HEK293 (cell line): Measurements from ENCODE around the gene HNRNPA2B1.
"Not testable (repeated sequence)": the region's sequence is repeated elsewhere in the genome, so short reads cannot be mapped to it uniquely, and the experiment has no call there.

Experiments
- CTCF ChIA-PET: fragments of 350-600 bp; formaldehyde crosslinking; extraction: SDS; loops from one replicate; lab custom pipeline; 2021; ENCODE audit warnings: antibody characterized with exemption; lab: Yijun Ruan, JAX
- POLR2A ChIA-PET: fragments of 300-600 bp; formaldehyde crosslinking; extraction: SDS; loops from one replicate; lab custom pipeline; 2020; ENCODE audit warnings: antibody characterized with exemption, inconsistent platforms; lab: Yijun Ruan, JAX
- H3K27ac ChIP-seq: fragments of 200-500 bp; sonication (Bioruptor generic); 2 replicates; pipeline ENCODE4 v1.5.1; 2014; ENCODE audit warnings: low read depth, low read length, control low read depth, inconsistent platforms; ENCODE audit errors: extremely low read depth
- H3K36me3 ChIP-seq, 2 experiments: fragments of 200-500 bp in 1 of 2; sonication (Bioruptor generic) in 1 of 2; 1 replicate in 1 of 2; 2 replicates in 1 of 2; pipeline ENCODE4 v1.5.1; 2014 to 2017; ENCODE audit warnings: inconsistent platforms in 2 of 2, low read length in 2 of 2; ENCODE audit not compliant: control insufficient read depth in 2 of 2, insufficient read depth in 1 of 2
- H3K4me1 ChIP-seq: fragments of 200-500 bp; sonication (Bioruptor generic); 2 replicates; pipeline ENCODE4 v1.5.1; 2014; ENCODE audit warnings: mild to moderate bottlenecking, low read length, inconsistent platforms; ENCODE audit not compliant: control insufficient read depth, insufficient read depth
- H3K4me3 ChIP-seq: 2 replicates; pipeline ENCODE4 v1.5.1; 2011; ENCODE audit warnings: low read depth, mild to moderate bottlenecking, control low read depth, low read length, moderate library complexity
- H3K9me3 ChIP-seq: fragments of 200-500 bp; sonication (Bioruptor generic); 2 replicates; pipeline ENCODE4 v1.5.1; 2014; ENCODE audit warnings: low read depth, low read length, inconsistent platforms; ENCODE audit not compliant: control insufficient read depth, insufficient read depth
- EGR2 ChIP-seq: fragments of 450-650 bp; formaldehyde crosslinking; IDR thresholded peaks from 2 replicates; pipeline ENCODE4 v1.5.1; 2016; ENCODE audit warnings: low read depth, missing biosample characterization, missing genetic modification characterization
- IKZF3 ChIP-seq: fragments of 450-650 bp; IDR thresholded peaks from 2 replicates; pipeline ENCODE4 v1.5.0; 2018; ENCODE audit warnings: missing biosample characterization, mild to moderate bottlenecking, missing genetic modification characterization, moderate library complexity
- MYNN ChIP-seq: fragments of 450-650 bp; formaldehyde crosslinking; IDR thresholded peaks from 2 replicates; pipeline ENCODE4 v1.5.1; 2016; ENCODE audit warnings: missing biosample characterization, missing genetic modification characterization, borderline replicate concordance
- ZBTB44 ChIP-seq: fragments of 450-650 bp; IDR thresholded peaks from 2 replicates; pipeline ENCODE4 v1.5.1; 2018; ENCODE audit warnings: missing biosample characterization, mild to moderate bottlenecking, missing genetic modification characterization
- ZFHX2 ChIP-seq: fragments of 450-650 bp; formaldehyde crosslinking; conservative IDR thresholded peaks from 2 replicates; pipeline ENCODE4 v1.5.1; 2016; ENCODE audit warnings: missing biosample characterization, missing genetic modification characterization
- ZNF211 ChIP-seq: fragments of 450-650 bp; formaldehyde crosslinking; IDR thresholded peaks from 2 replicates; pipeline ENCODE4 v1.5.1; 2016; ENCODE audit warnings: low read depth, missing biosample characterization, missing genetic modification characterization
- ZNF341 ChIP-seq: fragments of 450-650 bp; formaldehyde crosslinking; IDR thresholded peaks from 2 replicates; pipeline ENCODE4; 2016; ENCODE audit warnings: low read depth, missing biosample characterization, missing genetic modification characterization
- ZNF362 ChIP-seq: fragments of 450-650 bp; formaldehyde crosslinking; IDR thresholded peaks from 2 replicates; pipeline ENCODE4 v1.5.1; 2016; ENCODE audit warnings: missing biosample characterization, missing genetic modification characterization
- ZNF433 ChIP-seq: fragments of 450-650 bp; formaldehyde crosslinking; IDR thresholded peaks from 2 replicates; pipeline ENCODE4 v1.5.1; 2016; ENCODE audit warnings: missing biosample characterization, missing genetic modification characterization, low read depth
- ZNF513 ChIP-seq: fragments of 450-650 bp; IDR thresholded peaks from 2 replicates; pipeline ENCODE4 v1.5.1; 2018; ENCODE audit warnings: missing biosample characterization, missing genetic modification characterization
- ZNF529 ChIP-seq: fragments of 450-650 bp; formaldehyde crosslinking; IDR thresholded peaks from 2 replicates; pipeline ENCODE4 v1.5.1; 2017; ENCODE audit warnings: missing genetic modification characterization, missing biosample characterization; ENCODE audit not compliant: insufficient replicate concordance
- ZNF561 ChIP-seq: fragments of 450-650 bp; IDR thresholded peaks from 2 replicates; pipeline ENCODE4 v1.5.1; 2018; ENCODE audit warnings: missing biosample characterization, missing genetic modification characterization, borderline replicate concordance
- ZNF701 ChIP-seq: fragments of 450-650 bp; formaldehyde crosslinking; IDR thresholded peaks from 2 replicates; pipeline ENCODE4 v1.5.1; 2016; ENCODE audit warnings: missing biosample characterization, missing genetic modification characterization

HNRNPA2B1 gene

DNA sequence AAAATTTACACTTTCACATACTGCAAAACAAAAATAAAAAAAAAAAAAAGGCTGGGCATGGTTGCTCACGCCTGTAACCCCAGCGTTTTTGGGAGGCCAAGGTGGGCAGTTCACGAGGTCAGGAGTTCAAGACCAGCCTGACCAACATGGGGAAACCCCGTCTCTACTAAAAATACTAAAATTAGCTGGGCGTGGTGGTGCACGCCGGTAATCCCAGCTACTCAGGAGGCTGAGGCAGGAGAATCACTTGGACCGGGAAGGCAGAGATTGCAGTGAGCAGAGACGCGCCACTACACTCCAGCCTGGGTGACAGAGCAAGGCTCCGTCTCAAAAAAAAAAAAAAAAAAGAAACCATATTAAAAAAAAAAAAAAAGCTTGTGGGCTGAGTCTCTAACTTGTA lies 5.8 kb downstream of the HNRNPA2B1 start:
- ChIA-PET POLR2A (interaction anchor here (0.6 to 1.9 kb wide), 9 partner anchors 9 to 489 kb away, joined by 3 to 6 read pairs (median 3); no protein-coding TSS in a partner anchor), CTCF (interaction anchor here (0.8 to 0.9 kb wide), 5 partner anchors 9 to 170 kb away, joined by 3 to 7 read pairs (median 3); no protein-coding TSS in a partner anchor)
- H3K36me3 ChIP-seq = peaks cover 76 to 96% of the 10 kb centered on the region in 2 experiments
- 0 out of 2 replicates have a peak, but pooled peaks have one; percentile 47 for TF ChIP-seq ZNF362 (tag by site-specific recombination)
- H3K9me3 ChIP-seq, H3K4me3 ChIP-seq, H3K27ac ChIP-seq: not testable (repeated sequence)
- peaks cover 12% of the 10 kb centered on the region for H3K4me1 ChIP-seq

- H3K36me3 ChIP-seq = peaks cover 86 to 96% of the 10 kb centered on the region in 2 experiments
- no peaks in the 10 kb centered on the region for H3K9me3 ChIP-seq
- no peak overlapping the region; the same call in 1 of the 2 replicates for H3K27ac ChIP-seq
- POLR2A ChIA-PET = interaction anchor here (1.9 kb wide), 1 partner anchor 110 kb away, joined by 5 read pairs; no protein-coding TSS in a partner anchor
- no peak for TF ChIP-seq ZNF701 (tag by site-specific recombination)
- TF ChIP-seq IKZF3 = peak; percentile 38; the same call in 1 of the 2 replicates
- no peak for TF ChIP-seq MYNN
- TF ChIP-seq EGR2 (tag by site-specific recombination) = peak; percentile 54; the same call in 1 of the 2 replicates
- TF ChIP-seq ZNF433 = no peak
- no peak for TF ChIP-seq ZNF561 (tag by site-specific recombination)
- TF ChIP-seq ZNF529 (tag by site-specific recombination) = no peak
- no peak for TF ChIP-seq ZNF211
- TF ChIP-seq ZNF513 (tag by site-specific recombination) = peak; percentile 39; the same call in 1 of the 2 replicates
- 0 out of 2 replicates have a peak, but pooled peaks have one; percentile 42 for TF ChIP-seq ZFHX2 (tag by site-specific recombination)
- CTCF ChIA-PET = interaction anchor here (0.6 to 2.8 kb wide), 6 partner anchors 11 to 173 kb away, joined by 3 to 21 read pairs (median 4); no protein-coding TSS in a partner anchor
- H3K4me3 ChIP-seq = no peak overlapping the region
- H3K4me1 ChIP-seq = peaks cover 12% of the 10 kb centered on the region
Measured at GRCh38 chr7:26193432-26194207, 6.9 kb downstream of the HNRNPA2B1 start.

DNA sequence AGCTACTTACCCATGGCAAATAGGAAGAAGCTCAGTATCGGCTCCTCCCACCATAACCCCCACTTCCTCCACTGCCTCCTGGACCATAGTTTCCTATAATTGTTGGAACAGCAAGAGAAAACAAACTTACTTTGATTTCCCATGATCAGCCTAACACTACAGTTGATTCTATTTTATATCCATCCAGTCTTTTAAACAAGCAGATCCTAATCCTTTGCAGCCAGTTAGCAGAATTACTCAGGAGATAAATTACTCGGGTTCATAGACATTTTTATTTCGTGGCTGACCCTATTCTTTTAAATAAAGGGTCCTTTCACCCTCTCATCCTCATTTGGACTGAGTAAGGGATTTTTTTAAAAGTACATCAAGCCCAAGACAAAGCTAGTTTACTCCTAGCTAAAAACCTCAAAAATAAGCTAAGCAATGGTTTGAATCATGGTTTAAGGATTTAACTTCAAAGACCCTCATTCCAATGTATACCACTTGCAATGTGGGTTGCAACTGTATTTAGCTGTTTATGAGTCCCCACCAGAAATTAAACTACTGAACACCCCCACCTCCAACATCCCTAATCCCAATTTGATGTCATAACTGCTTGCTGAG lies 8.0 kb downstream of the HNRNPA2B1 start:
- H3K4me1 ChIP-seq = peaks cover 12% of the 10 kb centered on the region
- no peak overlapping the region for H3K4me3 ChIP-seq
- TF ChIP-seq ZNF341 (tag by site-specific recombination) = peak; percentile 54; the same call in 1 of the 2 replicates
- no peak for TF ChIP-seq ZBTB44 (tag by site-specific recombination)
- TF ChIP-seq, all 188 proteins: peak for 1
- H3K9me3 ChIP-seq = no peaks in the 10 kb centered on the region
- POLR2A ChIA-PET = interaction anchor here (0.9 to 2.1 kb wide), 4 partner anchors 7 to 971 kb away, joined by 3 to 14 read pairs (median 6); partner anchors contain the start of gene CBX3
- H3K27ac ChIP-seq = no peak overlapping the region
- CTCF ChIA-PET = interaction anchor here (1.0 to 2.8 kb wide), 5 partner anchors 101 to 299 kb away, joined by 3 to 21 read pairs (median 3); no protein-coding TSS in a partner anchor
- peaks cover 80 to 94% of the 10 kb centered on the region in 2 experiments for H3K36me3 ChIP-seq
